Measurements from ENCODE around the gene CLDN7. TPM values are rescaled to one million over a fixed set of nuclear protein-coding genes. Genes with fewer than 3 reads are reported as not detected.
A peak's percentile ranks its signal among the peaks of the same experiment; 100 is the strongest.

CLDN7 gene
- total RNA-seq = 0.31 and 0.40 TPM in 2 replicates

GRCh38 chr17:7262192-7262934, at the start of gene CLDN7:
TSS of gene CLDN7 (minus strand) at chr17:7262478. CDS start at chr17:7262043, 435 bp downstream.
- Mint-ChIP-seq H3K9me3 (no peaks in the 10 kb centered on the region), H3K4me3 (peak within 1 kb of the TSS; percentile 79), H3K27ac (peak within 1 kb of the TSS; percentile 63), H3K27me3 (peaks cover 29% of the 10 kb centered on the region), H3K4me1 (peaks cover 22% of the 10 kb centered on the region), H3K36me3 (ENCODE audit: low read depth) (peaks cover 19% of the 10 kb centered on the region)
- intact Hi-C loops (cut with micrococcal nuclease) = loop anchor here (2.0 kb wide), 1 partner anchor 18 kb away; the partner anchor contains the start of gene SLC2A4
- DNase-seq = no peak

- H3K4me3 Mint-ChIP-seq = peak overlapping the region; percentile 90
- H3K36me3 Mint-ChIP-seq (ENCODE audit: low read depth) = peaks cover 66% of the 10 kb centered on the region
- H3K27ac Mint-ChIP-seq = no peak overlapping the region
- H3K4me1 Mint-ChIP-seq = peaks cover 65% of the 10 kb centered on the region
- H3K27me3 Mint-ChIP-seq = peaks cover 5% of the 10 kb centered on the region
- no peak for DNase-seq
- intact Hi-C loops (cut with micrococcal nuclease) = no loop called here
- no peaks in the 10 kb centered on the region for H3K9me3 Mint-ChIP-seq
Observed at GRCh38 chr17:7311110-7311705, 48.9 kb upstream of the CLDN7 start.

- Mint-ChIP-seq H3K4me3 (peak overlapping the region; percentile 90), H3K27me3 (peaks cover 5% of the 10 kb centered on the region), H3K4me1 (peaks cover 63% of the 10 kb centered on the region), H3K27ac (peak overlapping the region; percentile 98), H3K36me3 (ENCODE audit: low read depth) (peaks cover 61% of the 10 kb centered on the region), H3K9me3 (no peaks in the 10 kb centered on the region)
- intact Hi-C loops (cut with micrococcal nuclease) = loop anchor here (1.0 to 5.0 kb wide), 4 partner anchors 42 to 533 kb away; partner anchors contain the start of genes CD68 and SLC16A13
- DNase-seq = no peak
Observed at GRCh38 chr17:7309628-7310027, 47.4 kb upstream of the CLDN7 start.

GRCh38 chr17:7308625-7309433, 46.6 kb upstream of the CLDN7 start:
- H3K36me3 Mint-ChIP-seq (ENCODE audit: low read depth) = peaks cover 59% of the 10 kb centered on the region
- peak overlapping the region; percentile 98 for H3K27ac Mint-ChIP-seq
- peaks cover 5% of the 10 kb centered on the region for H3K27me3 Mint-ChIP-seq
- DNase-seq = peak; percentile 95
- H3K4me1 Mint-ChIP-seq = peaks cover 55% of the 10 kb centered on the region
- peak overlapping the region; percentile 90 for H3K4me3 Mint-ChIP-seq
- no peaks in the 10 kb centered on the region for H3K9me3 Mint-ChIP-seq
- intact Hi-C loops (cut with micrococcal nuclease) = loop anchor here (1.0 to 5.0 kb wide), 5 partner anchors 20 to 534 kb away; partner anchors contain the start of genes CD68, NEURL4 and SLC16A13

GRCh38 chr17:7307686-7308624, 45.7 kb upstream of the CLDN7 start:
- Mint-ChIP-seq H3K27ac (peak overlapping the region; percentile 99), H3K4me1 (peaks cover 46% of the 10 kb centered on the region), H3K4me3 (peak overlapping the region; percentile 90), H3K27me3 (peaks cover 5% of the 10 kb centered on the region), H3K9me3 (no peaks in the 10 kb centered on the region), H3K36me3 (ENCODE audit: low read depth) (peaks cover 51% of the 10 kb centered on the region)
- intact Hi-C loops (cut with micrococcal nuclease) = loop anchor here (1.0 to 5.0 kb wide), 10 partner anchors 21 to 535 kb away; partner anchors contain the start of genes CD68, ELP5, NEURL4 and PHF23
- peak; percentile 85 for DNase-seq

- peaks cover 40% of the 10 kb centered on the region for H3K4me1 Mint-ChIP-seq
- intact Hi-C loops (cut with micrococcal nuclease) = loop anchor here (1.0 to 5.0 kb wide), 7 partner anchors 26 to 379 kb away; partner anchors contain the start of genes ELP5, PHF23, POLR2A and SLC16A13
- H3K36me3 Mint-ChIP-seq (ENCODE audit: low read depth) = peaks cover 42% of the 10 kb centered on the region
- peak; percentile 100 for DNase-seq
- H3K4me3 Mint-ChIP-seq = peak within 1 kb of the TSS; percentile 90
- H3K27ac Mint-ChIP-seq = peak within 1 kb of the TSS; percentile 99
- H3K9me3 Mint-ChIP-seq = no peaks in the 10 kb centered on the region
- peaks cover 5% of the 10 kb centered on the region for H3K27me3 Mint-ChIP-seq
Observed at GRCh38 chr17:7306911-7307685, 44.8 kb upstream of the CLDN7 start, which contains the start of gene EIF5A. TSS of gene EIF5A (plus strand) at chr17:7307628. CDS start at chr17:7309636, 2,008 bp downstream.

- Mint-ChIP-seq H3K27ac (no peak overlapping the region), H3K9me3 (no peaks in the 10 kb centered on the region), H3K4me1 (peaks cover 15% of the 10 kb centered on the region), H3K36me3 (ENCODE audit: low read depth) (peaks cover 14% of the 10 kb centered on the region), H3K27me3 (peaks cover 17% of the 10 kb centered on the region), H3K4me3 (no peak overlapping the region)
- DNase-seq = no peak
- intact Hi-C loops (cut with micrococcal nuclease) = no loop called here
Observed at GRCh38 chr17:7304179-7304578, 41.9 kb upstream of the CLDN7 start.

GRCh38 chr17:7296189-7296861, 34.0 kb upstream of the CLDN7 start:
- no peaks in the 10 kb centered on the region for H3K9me3 Mint-ChIP-seq
- H3K36me3 Mint-ChIP-seq (ENCODE audit: low read depth) = no peaks in the 10 kb centered on the region
- peak; percentile 93 for DNase-seq
- H3K27me3 Mint-ChIP-seq = peaks cover 45% of the 10 kb centered on the region
- H3K4me3 Mint-ChIP-seq = peak overlapping the region; percentile 77
- H3K4me1 Mint-ChIP-seq = peaks cover 15% of the 10 kb centered on the region
- intact Hi-C loops (cut with micrococcal nuclease) = loop anchor here (1.0 to 2.0 kb wide), 3 partner anchors 16 to 244 kb away; no protein-coding TSS in a partner anchor
- H3K27ac Mint-ChIP-seq = no peak overlapping the region

- Mint-ChIP-seq H3K9me3 (no peaks in the 10 kb centered on the region), H3K27me3 (peaks cover 50% of the 10 kb centered on the region), H3K4me1 (peaks cover 15% of the 10 kb centered on the region), H3K27ac (peak overlapping the region; percentile 56), H3K36me3 (ENCODE audit: low read depth) (no peaks in the 10 kb centered on the region), H3K4me3 (peak overlapping the region; percentile 77)
- intact Hi-C loops (cut with micrococcal nuclease) = loop anchor here (1.0 to 2.0 kb wide), 3 partner anchors 15 to 243 kb away; no protein-coding TSS in a partner anchor
- peak; percentile 64 for DNase-seq
Observed at GRCh38 chr17:7295230-7296180, 33.2 kb upstream of the CLDN7 start.

- Mint-ChIP-seq H3K4me3 (peak within 1 kb of the TSS; percentile 77), H3K27me3 (peaks cover 45% of the 10 kb centered on the region), H3K9me3 (no peaks in the 10 kb centered on the region), H3K27ac (peak within 1 kb of the TSS; percentile 56), H3K4me1 (peaks cover 15% of the 10 kb centered on the region), H3K36me3 (ENCODE audit: low read depth) (no peaks in the 10 kb centered on the region)
- DNase-seq = peak; percentile 93
- intact Hi-C loops (cut with micrococcal nuclease) = no loop called here
Observed at GRCh38 chr17:7294614-7295153, 32.4 kb upstream of the CLDN7 start, which contains the start of gene YBX2. TSS of gene YBX2 (minus strand) at chr17:7294639. CDS start at chr17:7294500, 139 bp downstream.
